SKM-1 (cell line): ENCODE data around the gene UBE2E3.
"Not testable (repeated sequence)": the region's sequence is repeated elsewhere in the genome, so short reads cannot be mapped to it uniquely, and the experiment has no call there.

ENCODE experiments used
- DNase-seq: peaks from one replicate; lab custom pipeline; 2025; ENCODE audit not compliant: unreplicated experiment; lab: John Stamatoyannopoulos, UW

The UBE2E3 gene

DNA sequence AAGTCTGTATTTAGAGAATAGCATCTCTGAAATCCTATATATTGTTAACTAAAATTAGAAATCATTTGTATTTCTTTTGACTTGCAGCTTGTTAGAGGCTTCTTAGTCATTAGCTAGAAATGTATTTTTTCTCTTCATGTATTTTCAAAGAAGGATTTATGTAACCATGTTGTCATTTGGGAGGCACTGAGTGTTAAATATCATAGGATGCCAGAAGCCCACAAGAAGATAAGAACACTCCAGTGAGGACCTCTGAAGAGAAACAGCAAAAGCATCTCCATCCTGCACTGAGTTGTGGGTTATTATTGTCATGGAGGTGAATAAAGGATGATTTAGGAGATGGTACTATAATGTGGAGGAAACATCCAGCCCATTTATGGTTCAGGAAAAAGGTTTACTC lies 93.5 kb downstream of the UBE2E3 start:
- no peak for DNase-seq

DNA sequence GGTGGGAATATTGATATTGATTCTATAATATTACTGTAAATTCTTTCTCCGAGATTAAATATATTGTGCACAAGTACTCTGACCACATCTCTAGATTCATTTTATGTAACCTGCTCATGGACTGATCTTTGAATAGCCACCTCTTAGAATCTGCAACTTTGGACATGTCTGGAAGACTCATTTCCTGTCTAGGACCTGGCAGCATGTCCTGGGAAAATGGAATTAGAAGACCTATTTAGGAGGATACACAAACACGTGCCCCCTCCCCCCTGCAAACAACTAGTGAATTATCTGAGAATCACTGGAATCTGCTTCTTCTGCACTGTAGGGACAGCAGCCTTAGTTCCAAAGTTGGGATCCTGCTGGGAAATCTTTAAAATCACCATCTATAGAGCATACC lies 94.1 kb downstream of the UBE2E3 start:
- no peak for DNase-seq

DNA sequence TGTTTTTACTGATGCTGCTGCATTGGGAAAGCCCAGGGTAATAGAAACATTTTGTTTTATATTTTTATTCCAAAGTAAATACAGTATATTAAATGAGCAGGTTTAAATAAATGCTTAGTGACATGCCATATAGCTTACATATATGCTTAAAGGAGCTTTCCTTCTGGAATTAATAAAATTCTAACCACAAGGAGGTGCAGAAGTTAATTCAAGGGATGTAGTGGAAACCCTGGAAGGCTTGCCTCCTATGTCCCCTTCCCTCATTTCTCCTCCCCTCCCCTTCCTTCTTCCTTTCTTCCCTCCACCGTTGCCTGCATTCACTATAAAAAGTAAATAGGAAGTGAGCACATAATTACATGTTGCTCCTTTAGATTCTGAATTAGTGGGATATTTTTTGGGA lies 96.3 kb downstream of the UBE2E3 start:
- no peak for DNase-seq

DNA sequence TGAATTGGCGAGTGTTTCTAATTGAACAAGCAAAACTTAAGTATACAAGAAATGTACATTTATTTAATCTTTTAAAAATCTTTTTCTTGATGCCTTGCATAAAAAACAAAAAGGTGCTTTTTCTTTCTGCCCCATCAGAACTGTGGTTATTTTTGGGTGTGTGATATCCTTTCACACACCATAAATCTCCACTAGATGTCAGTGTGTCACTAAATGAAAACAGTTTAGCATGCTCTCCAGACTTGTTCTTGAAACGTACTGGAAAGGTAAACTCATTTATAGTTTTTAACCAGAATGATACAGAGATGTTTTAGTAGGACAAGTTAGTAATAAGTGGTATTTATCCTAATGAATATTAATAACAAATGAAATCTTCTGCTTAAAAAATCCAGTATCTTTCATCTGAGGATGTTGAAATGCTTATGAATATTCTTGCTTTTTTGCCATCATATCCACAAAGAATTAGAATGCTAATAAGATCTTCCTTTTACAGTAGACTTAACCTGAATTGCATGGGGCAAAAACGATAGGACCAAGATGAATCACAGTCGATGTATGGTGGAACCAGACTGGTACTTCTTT lies 96.8 kb downstream of the UBE2E3 start:
- peak; percentile 28 for DNase-seq

DNA sequence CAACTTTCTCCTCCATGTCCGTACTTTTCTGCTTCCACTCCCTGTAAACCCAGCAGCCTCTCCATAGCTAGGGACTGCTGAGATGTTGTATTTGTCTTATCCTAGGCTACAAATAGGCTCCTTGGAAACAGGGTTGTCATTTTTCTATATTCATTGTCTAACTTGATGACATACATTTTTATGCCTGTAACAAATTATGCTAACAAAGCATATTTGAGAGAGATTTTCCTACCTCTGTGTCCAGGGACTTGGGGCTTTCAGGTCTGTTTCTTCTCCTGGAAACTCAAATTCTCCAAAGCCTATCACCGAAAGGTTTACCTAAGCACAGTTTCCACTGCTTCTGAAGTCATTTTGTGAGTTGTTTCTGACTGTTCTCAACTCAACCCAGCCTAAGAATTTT lies 102.7 kb downstream of the UBE2E3 start:
- no peak for DNase-seq

DNA sequence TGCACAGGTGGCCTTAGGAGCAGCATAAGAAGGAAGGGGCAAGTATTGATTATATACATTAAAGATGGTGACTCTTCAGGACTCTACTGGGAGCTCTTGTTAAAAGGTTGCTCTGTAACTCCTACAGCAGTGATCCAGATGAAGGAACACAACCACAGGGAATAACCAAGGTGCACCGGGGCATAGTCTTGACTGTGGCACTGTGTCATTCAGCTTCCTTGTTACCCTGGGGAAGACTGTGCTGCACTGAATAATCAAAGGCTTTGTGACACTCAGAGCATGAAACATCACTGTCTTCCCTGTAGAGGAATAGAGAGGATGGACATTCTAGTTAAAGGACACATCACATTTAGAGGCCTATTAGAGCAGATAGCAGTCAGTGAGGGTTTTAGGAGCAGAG lies 105.3 kb downstream of the UBE2E3 start:
- no peak for DNase-seq

DNA sequence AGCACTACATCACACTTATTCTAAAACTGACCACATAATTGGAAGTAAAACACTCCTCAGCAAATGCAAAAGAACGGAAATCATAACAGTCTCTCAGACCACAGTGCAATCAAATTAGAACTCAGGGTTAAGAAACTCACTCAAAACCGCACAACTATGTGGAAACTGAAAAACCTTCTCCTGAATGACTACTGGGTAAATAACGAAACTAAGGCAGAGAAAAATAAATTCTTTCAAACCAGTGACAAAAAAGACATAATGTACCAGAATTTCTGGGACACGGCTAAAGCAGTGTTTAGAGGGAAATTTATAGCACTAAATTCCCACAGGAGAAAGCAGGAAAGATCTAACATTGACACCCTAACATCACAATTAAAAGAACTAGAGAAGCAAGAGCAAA lies 111.5 kb downstream of the UBE2E3 start:
- not testable (repeated sequence) for DNase-seq

DNA sequence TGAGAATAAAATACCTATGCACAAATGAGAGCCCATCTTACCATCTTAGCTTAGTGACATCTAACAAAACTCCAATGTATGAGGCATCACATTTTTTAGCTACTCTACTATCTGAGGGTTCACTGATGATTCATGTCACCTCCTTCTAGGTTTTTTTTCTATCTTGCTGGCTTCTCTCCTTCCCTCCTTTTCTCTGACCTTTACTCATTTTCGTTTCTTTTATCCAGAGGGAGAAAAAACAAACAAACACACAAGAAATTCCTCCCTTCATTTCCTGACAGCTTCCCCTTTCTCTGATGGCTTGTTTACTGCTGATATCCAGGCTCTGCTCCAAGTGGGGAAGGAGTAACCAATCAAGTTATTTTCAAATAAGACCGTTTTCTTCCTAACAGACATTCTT lies 115.1 kb downstream of the UBE2E3 start:
- no peak for DNase-seq

- no peak for DNase-seq
These were observed 123.3 kb downstream of the UBE2E3 start for GRCh38 chr2:181103659-181104058.

- peak; percentile 35 for DNase-seq
These were observed 124.2 kb downstream of the UBE2E3 start for GRCh38 chr2:181104512-181105115.

DNA sequence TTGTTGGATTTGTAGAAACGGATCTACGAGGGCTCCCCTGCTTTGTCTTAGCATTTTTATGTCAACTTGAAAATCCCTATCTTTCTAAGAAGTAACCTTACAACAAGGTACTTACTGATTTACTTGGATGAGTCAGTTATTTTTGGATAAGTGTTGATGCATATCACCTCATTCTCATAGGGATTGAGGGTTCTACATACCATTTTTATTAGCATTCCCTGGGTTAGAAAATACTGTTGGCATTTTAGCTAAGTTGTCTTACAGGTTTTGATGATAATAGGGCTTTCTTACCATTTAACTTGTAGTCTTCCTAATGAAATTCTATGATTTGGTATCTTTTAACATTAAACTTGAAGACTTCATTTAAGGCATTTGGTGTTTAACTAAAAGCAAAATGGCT lies 125.2 kb downstream of the UBE2E3 start:
- no peak for DNase-seq

DNA sequence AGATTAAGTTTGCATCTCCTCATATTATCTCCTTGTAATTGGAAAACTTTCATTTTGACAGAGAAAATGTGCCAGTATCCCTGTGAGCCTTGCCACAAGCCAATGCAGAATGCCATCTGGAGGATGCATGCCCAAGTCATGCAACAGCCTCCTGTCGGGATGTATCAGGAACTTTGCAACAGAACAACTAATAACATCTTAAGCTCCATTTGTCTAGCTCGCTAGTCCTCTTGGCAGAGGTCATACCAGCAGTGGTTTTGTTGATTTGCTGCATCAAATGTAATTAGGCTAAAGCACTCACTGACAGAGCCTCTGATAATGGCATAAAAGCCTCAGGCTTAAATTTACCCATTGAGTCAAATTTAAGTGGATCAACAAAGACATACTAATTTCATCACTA lies 125.8 kb downstream of the UBE2E3 start:
- DNase-seq = no peak

GRCh38 chr2:181106789-181107627 lies 126.6 kb downstream of the UBE2E3 start:
- DNase-seq = peak; percentile 25

DNA sequence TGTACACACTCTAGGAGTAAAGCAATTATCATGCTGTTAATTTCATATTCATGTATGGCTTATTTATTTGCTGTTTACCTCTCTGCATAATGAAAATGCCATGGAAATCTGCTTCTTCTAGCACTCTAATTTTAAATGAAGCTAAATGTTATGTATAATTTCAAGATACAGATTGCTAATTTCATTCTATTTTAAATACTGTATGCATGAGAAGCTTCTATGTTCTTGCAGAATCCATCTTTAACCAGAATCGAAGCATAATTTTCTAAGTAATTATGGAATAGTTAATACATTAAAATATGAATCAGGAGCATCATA lies 127.2 kb downstream of the UBE2E3 start:
- no peak for DNase-seq

GRCh38 chr2:181111059-181111458 lies 130.7 kb downstream of the UBE2E3 start:
- no peak for DNase-seq

- DNase-seq = no peak
These were observed 132.5 kb downstream of the UBE2E3 start for GRCh38 chr2:181112916-181113315.
